ENCODE data around the gene ZXDC.

The ZXDC gene

GRCh38 chr3:126441256-126441880, 34.3 kb downstream of the ZXDC start:
- no peak overlapping the region for H3K4me3 ChIP-seq (ENCODE audit: control insufficient read depth, low read depth, low read length)
- no peak for TF ChIP-seq CTCF (IDR thresholded peaks at IDR 0.05; ENCODE audit: control insufficient read depth, insufficient read depth, low read depth, low read length, missing control alignments)
- DNase-seq (ENCODE audit: low read depth): no peak

- DNase-seq (ENCODE audit: low read depth): no peak
- no peak for TF ChIP-seq CTCF (IDR thresholded peaks at IDR 0.05; ENCODE audit: control insufficient read depth, insufficient read depth, low read depth, low read length, missing control alignments)
- no peak overlapping the region for H3K4me3 ChIP-seq (ENCODE audit: control insufficient read depth, low read depth, low read length)
These were observed 35.0 kb downstream of the ZXDC start for GRCh38 chr3:126440709-126440995.

- TF ChIP-seq CTCF (IDR thresholded peaks at IDR 0.05; ENCODE audit: control insufficient read depth, insufficient read depth, low read depth, low read length, missing control alignments): no peak
- no peak for DNase-seq (ENCODE audit: low read depth)
- no peak overlapping the region for H3K4me3 ChIP-seq (ENCODE audit: control insufficient read depth, low read depth, low read length)
These were observed 35.6 kb downstream of the ZXDC start for GRCh38 chr3:126439968-126440708.

- no peak for TF ChIP-seq CTCF (IDR thresholded peaks at IDR 0.05; ENCODE audit: control insufficient read depth, insufficient read depth, low read depth, low read length, missing control alignments)
- H3K4me3 ChIP-seq (ENCODE audit: control insufficient read depth, low read depth, low read length): no peak overlapping the region
- DNase-seq (ENCODE audit: low read depth): no peak
These were observed 36.2 kb downstream of the ZXDC start for GRCh38 chr3:126439346-126439967.

- H3K4me3 ChIP-seq (ENCODE audit: control insufficient read depth, low read depth, low read length): no peak overlapping the region
- no peak for DNase-seq (ENCODE audit: low read depth)
- TF ChIP-seq CTCF (IDR thresholded peaks at IDR 0.05; ENCODE audit: control insufficient read depth, insufficient read depth, low read depth, low read length, missing control alignments): no peak
These were observed 36.9 kb downstream of the ZXDC start for GRCh38 chr3:126438746-126439145.

- no peak overlapping the region for H3K4me3 ChIP-seq (ENCODE audit: control insufficient read depth, low read depth, low read length)
- DNase-seq (ENCODE audit: low read depth): no peak
- TF ChIP-seq CTCF (IDR thresholded peaks at IDR 0.05; ENCODE audit: control insufficient read depth, insufficient read depth, low read depth, low read length, missing control alignments): no peak
These were observed 37.5 kb downstream of the ZXDC start for GRCh38 chr3:126438186-126438585.
